OCI-LY3 (cell line): ENCODE measurements around the gene TMEM108.

ENCODE experiments used
- H2AFZ ChIP-seq: fragments of 200-600, 300-600 bp; shearing (Covaris generic); 2 replicates; pipeline ENCODE4 v1.6.0; 2014; ENCODE audit warnings: antibody characterized with exemption, low read depth, low read length
- H3K27ac ChIP-seq: fragments of 200-600, 300-600 bp; sonication (generic); 2 replicates; pipeline ENCODE4 v1.5.1; 2014; ENCODE audit warnings: mild to moderate bottlenecking, low read length, moderate library complexity, mixed read lengths
- H3K27me3 ChIP-seq: fragments of 200-600, 300-600 bp; sonication (generic); 2 replicates; pipeline ENCODE4 v1.6.1; 2014; ENCODE audit warnings: low read depth, low read length, mixed read lengths
- H3K36me3 ChIP-seq: fragments of 200-600, 300-600 bp; sonication (generic); replicated peaks from 2 replicates; pipeline ENCODE3; 2014; ENCODE audit warnings: low read depth, low read length, mixed read lengths
- H3K4me1 ChIP-seq: fragments of 300-600, 200-600 bp; sonication (generic); 2 replicates; pipeline ENCODE4 v1.6.1; 2014; ENCODE audit warnings: low read length, mixed read lengths
- H3K4me2 ChIP-seq: fragments of 200-600, 300-600 bp; sonication (generic); 2 replicates; pipeline ENCODE4 v1.6.1; 2014; ENCODE audit warnings: low read length, mixed read lengths
- H3K4me3 ChIP-seq: fragments of 300-600, 200-600 bp; sonication (generic); 2 replicates; pipeline ENCODE4 v1.5.1; 2014; ENCODE audit warnings: antibody characterized with exemption, mild to moderate bottlenecking, low read length, moderate library complexity
- H3K79me2 ChIP-seq: fragments of 300-600, 200-600 bp; shearing (Covaris generic); 2 replicates; pipeline ENCODE4 v1.6.1; 2014; ENCODE audit warnings: mild to moderate bottlenecking, low read length, mixed read lengths
- H3K9ac ChIP-seq: fragments of 300-600, 200-600 bp; shearing (Covaris generic); 2 replicates; pipeline ENCODE4 v1.6.0; 2014; ENCODE audit warnings: mild to moderate bottlenecking, low read length, moderate library complexity
- H3K9me3 ChIP-seq: fragments of 200-600, 300-600 bp; shearing (Covaris generic); 2 replicates; pipeline ENCODE4 v1.6.1; 2014; ENCODE audit warnings: low read length, mixed read lengths; ENCODE audit not compliant: insufficient read depth
- H4K20me1 ChIP-seq: fragments of 200-600, 300-600 bp; sonication (generic); 2 replicates; pipeline ENCODE4 v1.6.1; 2016; ENCODE audit warnings: low read length, mixed read lengths; ENCODE audit not compliant: insufficient read depth
- CTCF ChIP-seq: fragments of 200-600, 300-600 bp; sonication (generic); IDR thresholded peaks from 2 replicates; pipeline ENCODE4 v1.5.1; 2014; ENCODE audit warnings: antibody characterized with exemption, low read length, low read depth
- EZH2phosphoT487 ChIP-seq: fragments of 200-600 bp; shearing (Covaris generic); IDR thresholded peaks from 2 replicates; pipeline ENCODE4 v1.6.1; 2018; ENCODE audit warnings: antibody characterized with exemption, mixed run types, low read depth

The TMEM108 gene

GRCh38 chr3:133387341-133387740 is 349.1 kb downstream of the TMEM108 start:
- no peaks in the 10 kb centered on the region for H4K20me1 ChIP-seq
- H3K4me1 ChIP-seq: peaks cover 6% of the 10 kb centered on the region
- TF ChIP-seq EZH2phosphoT487 (no peak), CTCF (no peak)
- H3K79me2 ChIP-seq: no peaks in the 10 kb centered on the region
- H3K4me3 ChIP-seq: no peak overlapping the region
- H3K9ac ChIP-seq: no peak overlapping the region
- H3K27me3 ChIP-seq: 0 out of 2 replicates have a peak, but pooled peaks cover 5% of the 10 kb centered on the region
- no peak overlapping the region for H2AFZ ChIP-seq
- H3K27ac ChIP-seq: no peak overlapping the region
- H3K4me2 ChIP-seq: no peak overlapping the region
- H3K36me3 ChIP-seq: no peaks in the 10 kb centered on the region
- H3K9me3 ChIP-seq: no peaks in the 10 kb centered on the region

GRCh38 chr3:133388696-133389395 is 350.7 kb downstream of the TMEM108 start:
- H2AFZ ChIP-seq: no peak overlapping the region
- H3K27ac ChIP-seq: no peak overlapping the region
- TF ChIP-seq CTCF (no peak), EZH2phosphoT487 (no peak)
- H3K36me3 ChIP-seq: no peaks in the 10 kb centered on the region
- H4K20me1 ChIP-seq: no peaks in the 10 kb centered on the region
- H3K4me1 ChIP-seq: peaks cover 6% of the 10 kb centered on the region
- no peaks in the 10 kb centered on the region for H3K79me2 ChIP-seq
- no peaks in the 10 kb centered on the region for H3K9me3 ChIP-seq
- H3K27me3 ChIP-seq: 0 out of 2 replicates have a peak, but pooled peaks cover 2% of the 10 kb centered on the region
- H3K9ac ChIP-seq: no peak overlapping the region
- no peak overlapping the region for H3K4me3 ChIP-seq
- no peak overlapping the region for H3K4me2 ChIP-seq

GRCh38 chr3:133390715-133391114 is 352.5 kb downstream of the TMEM108 start:
- 0 out of 2 replicates have a peak, but pooled peaks cover 3% of the 10 kb centered on the region for H3K4me1 ChIP-seq
- no peak overlapping the region for H3K4me2 ChIP-seq
- no peaks in the 10 kb centered on the region for H3K79me2 ChIP-seq
- TF ChIP-seq CTCF (no peak), EZH2phosphoT487 (no peak)
- no peak overlapping the region for H3K27ac ChIP-seq
- 0 out of 2 replicates have a peak, but pooled peaks cover 2% of the 10 kb centered on the region for H3K27me3 ChIP-seq
- no peaks in the 10 kb centered on the region for H3K9me3 ChIP-seq
- no peak overlapping the region for H2AFZ ChIP-seq
- H3K9ac ChIP-seq: no peak overlapping the region
- no peaks in the 10 kb centered on the region for H4K20me1 ChIP-seq
- H3K4me3 ChIP-seq: no peak overlapping the region
- H3K36me3 ChIP-seq: no peaks in the 10 kb centered on the region

- Histone ChIP-seq H3K9me3 (no peaks in the 10 kb centered on the region), H4K20me1 (no peaks in the 10 kb centered on the region), H3K36me3 (no peaks in the 10 kb centered on the region), H2AFZ (no peak overlapping the region), H3K27ac (no peak overlapping the region), H3K27me3 (peaks cover 9% of the 10 kb centered on the region), H3K79me2 (no peaks in the 10 kb centered on the region), H3K4me2 (no peak overlapping the region), H3K9ac (no peak overlapping the region), H3K4me3 (no peak overlapping the region), H3K4me1 (no peaks in the 10 kb centered on the region)
- TF ChIP-seq CTCF (no peak), EZH2phosphoT487 (no peak)
Observed at GRCh38 chr3:133393204-133393603, 355.0 kb downstream of the TMEM108 start.
